WTC11 (cell line): ENCODE results near the gene ALCAM. TPM values are rescaled to one million over a fixed set of nuclear protein-coding genes. Genes with fewer than 3 reads are reported as not detected.

ENCODE experiments used
- ATAC-seq: fragments of 200-7000 bp; cut with Tn5 transposase; 2 replicates; pipeline ENCODE4 v1.10.0; 2021; ENCODE audit warnings: mild to moderate bottlenecking, moderate library complexity
- CTCF ChIA-PET: fragments of 300-600 bp; sonication (Branson Sonifier 250); formaldehyde crosslinking; loops from one replicate; lab custom pipeline; 2021; ENCODE audit warnings: antibody characterized with exemption; lab: Charles Lee
- POLR2A ChIA-PET: fragments of 350-600 bp; sonication (Branson Sonifier 250); formaldehyde crosslinking; loops from one replicate; lab custom pipeline; 2021; ENCODE audit warnings: antibody characterized with exemption; lab: Charles Lee
- DNase-seq: peaks from one replicate; pipeline ENCODE4 v3.0.0; 2021; ENCODE audit warnings: low spot score
- H3K27ac Mint-ChIP-seq: 2 replicates; pipeline ENCODE4 v1.8.0; 2021; ENCODE audit warnings: mixed read lengths
- H3K27me3 Mint-ChIP-seq: 2 replicates; pipeline ENCODE4 v1.8.0; 2021; ENCODE audit warnings: low read depth, mild to moderate bottlenecking, moderate library complexity, mixed read lengths
- H3K36me3 Mint-ChIP-seq: 2 replicates; pipeline ENCODE4 v1.8.0; 2021; ENCODE audit warnings: mixed read lengths
- H3K4me1 Mint-ChIP-seq: 2 replicates; pipeline ENCODE4 v1.8.0; 2022; ENCODE audit warnings: mixed read lengths
- H3K4me3 Mint-ChIP-seq: 2 replicates; pipeline ENCODE4 v1.8.0; 2021; ENCODE audit warnings: mild to moderate bottlenecking, moderate library complexity, mixed read lengths
- H3K9me3 Mint-ChIP-seq: 2 replicates; pipeline ENCODE4 v1.8.0; 2021; ENCODE audit warnings: mixed read lengths
- KAT7 ChIP-seq: sonication (generic); formaldehyde crosslinking; IDR thresholded peaks from 2 replicates; pipeline ENCODE4 v1.8.1; 2023; ENCODE audit warnings: missing genetic modification reagents, mild to moderate bottlenecking, borderline replicate concordance
- MAX ChIP-seq: sonication (generic); formaldehyde crosslinking; IDR thresholded peaks from 2 replicates; pipeline ENCODE4 v1.8.0; 2022; ENCODE audit warnings: mild to moderate bottlenecking, missing genetic modification reagents
- OVOL2 ChIP-seq: fragments of 250-450 bp; sonication (Bioruptor Pico); IDR thresholded peaks from 2 replicates; pipeline ENCODE4 v1.9.0; 2021; ENCODE audit warnings: mild to moderate bottlenecking, borderline replicate concordance
- PREB ChIP-seq: sonication (generic); formaldehyde crosslinking; IDR thresholded peaks from 2 replicates; pipeline ENCODE4 v1.8.1; 2022; ENCODE audit warnings: mild to moderate bottlenecking, missing genetic modification reagents, moderate library complexity, borderline replicate concordance
- PRRX2 ChIP-seq: fragments of 250-450 bp; sonication (Bioruptor Pico); IDR thresholded peaks from 2 replicates; pipeline ENCODE4 v1.8.0; 2021; ENCODE audit warnings: mild to moderate bottlenecking
- RELA ChIP-seq: sonication (generic); formaldehyde crosslinking; IDR thresholded peaks from 2 replicates; pipeline ENCODE4 v1.8.1; 2022; ENCODE audit warnings: missing genetic modification reagents, mild to moderate bottlenecking, borderline replicate concordance
- RORB ChIP-seq: fragments of 250-450 bp; sonication (Bioruptor Pico); IDR thresholded peaks from 2 replicates; pipeline ENCODE4 v1.9.0; 2021; ENCODE audit warnings: mild to moderate bottlenecking
- TEAD1 ChIP-seq: sonication (generic); formaldehyde crosslinking; IDR thresholded peaks from 2 replicates; pipeline ENCODE4 v1.8.0; 2022; ENCODE audit warnings: mild to moderate bottlenecking, missing genetic modification reagents
- TP53 ChIP-seq: sonication (generic); formaldehyde crosslinking; IDR thresholded peaks from 2 replicates; pipeline ENCODE4 v1.8.1; 2023; ENCODE audit warnings: mild to moderate bottlenecking, missing genetic modification reagents
- ZNF263 ChIP-seq: sonication (generic); formaldehyde crosslinking; IDR thresholded peaks from 2 replicates; pipeline ENCODE4 v1.8.1; 2022; ENCODE audit warnings: low read depth, mild to moderate bottlenecking, moderate library complexity, missing genetic modification reagents
- ZNF317 ChIP-seq: sonication (generic); formaldehyde crosslinking; IDR thresholded peaks from 2 replicates; pipeline ENCODE4 v1.8.1; 2023; ENCODE audit warnings: low read depth, mild to moderate bottlenecking, moderate library complexity, missing genetic modification reagents, borderline replicate concordance
- ZNF396 ChIP-seq: fragments of 250-450 bp; sonication (Bioruptor Pico); IDR thresholded peaks from 2 replicates; pipeline ENCODE4 v1.8.0; 2021; ENCODE audit warnings: mild to moderate bottlenecking, moderate library complexity, borderline replicate concordance
- ZNF532 ChIP-seq: fragments of 250-450 bp; sonication (Bioruptor Pico); IDR thresholded peaks from 2 replicates; pipeline ENCODE4 v1.9.0; 2021; ENCODE audit warnings: mild to moderate bottlenecking, borderline replicate concordance
- total RNA-seq: library from RNA; stranded (reverse); gene quantifications from 3 replicates; pipeline ENCODE4 v1.2.3, GENCODE V29; 2021
- TF ChIP-seq, protein P1 (sequence below): sonication (generic); formaldehyde crosslinking; IDR thresholded peaks from 2 replicates; pipeline ENCODE4 v1.8.0; 2022; ENCODE audit warnings: mild to moderate bottlenecking, missing genetic modification reagents
- TF ChIP-seq, protein P2 (sequence below): sonication (generic); formaldehyde crosslinking; IDR thresholded peaks from 2 replicates; pipeline ENCODE4 v1.8.1; 2023; ENCODE audit warnings: mild to moderate bottlenecking, missing genetic modification reagents
- TF ChIP-seq, protein P3 (sequence below): sonication (generic); formaldehyde crosslinking; IDR thresholded peaks from 2 replicates; pipeline ENCODE4 v1.8.1; 2023; ENCODE audit warnings: mild to moderate bottlenecking, missing genetic modification reagents, moderate library complexity
- TF ChIP-seq, protein P4 (sequence below): fragments of 250-450 bp; sonication (Bioruptor Pico); IDR thresholded peaks from 2 replicates; pipeline ENCODE4 v1.8.0; 2021; ENCODE audit warnings: mild to moderate bottlenecking

ALCAM gene
- total RNA-seq, 1 experiment from 2014 or later = 30.7 TPM

- Mint-ChIP-seq H3K27me3 (peaks cover 5% of the 10 kb centered on the region), H3K4me3 (no peak overlapping the region), H3K36me3 (no peaks in the 10 kb centered on the region), H3K27ac (no peak overlapping the region), H3K9me3 (peaks cover 3% of the 10 kb centered on the region; the same call in 1 of the 2 replicates), H3K4me1 (peaks cover 19% of the 10 kb centered on the region)
- ChIA-PET CTCF (no interaction called here), POLR2A (no interaction called here)
- DNase-seq (no peak), ATAC-seq (no peak)
- TF ChIP-seq, protein P1, sequence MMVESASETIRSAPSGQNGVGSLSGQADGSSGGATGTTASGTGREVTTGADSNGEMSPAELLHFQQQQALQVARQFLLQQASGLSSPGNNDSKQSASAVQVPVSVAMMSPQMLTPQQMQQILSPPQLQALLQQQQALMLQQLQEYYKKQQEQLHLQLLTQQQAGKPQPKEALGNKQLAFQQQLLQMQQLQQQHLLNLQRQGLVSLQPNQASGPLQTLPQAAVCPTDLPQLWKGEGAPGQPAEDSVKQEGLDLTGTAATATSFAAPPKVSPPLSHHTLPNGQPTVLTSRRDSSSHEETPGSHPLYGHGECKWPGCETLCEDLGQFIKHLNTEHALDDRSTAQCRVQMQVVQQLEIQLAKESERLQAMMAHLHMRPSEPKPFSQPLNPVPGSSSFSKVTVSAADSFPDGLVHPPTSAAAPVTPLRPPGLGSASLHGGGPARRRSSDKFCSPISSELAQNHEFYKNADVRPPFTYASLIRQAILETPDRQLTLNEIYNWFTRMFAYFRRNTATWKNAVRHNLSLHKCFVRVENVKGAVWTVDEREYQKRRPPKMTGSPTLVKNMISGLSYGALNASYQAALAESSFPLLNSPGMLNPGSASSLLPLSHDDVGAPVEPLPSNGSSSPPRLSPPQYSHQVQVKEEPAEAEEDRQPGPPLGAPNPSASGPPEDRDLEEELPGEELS (CRISPR knock-in tag) = no peak
- TF ChIP-seq MAX = no peak
- TF ChIP-seq OVOL2 (CRISPR knock-in tag) = no peak
- TF ChIP-seq TEAD1 (CRISPR knock-in tag) = no peak
- TF ChIP-seq KAT7 (CRISPR knock-in tag) = no peak
- no peak for TF ChIP-seq RELA (CRISPR knock-in tag)
- no peak for TF ChIP-seq PREB (CRISPR knock-in tag)
- TF ChIP-seq, protein P2, sequence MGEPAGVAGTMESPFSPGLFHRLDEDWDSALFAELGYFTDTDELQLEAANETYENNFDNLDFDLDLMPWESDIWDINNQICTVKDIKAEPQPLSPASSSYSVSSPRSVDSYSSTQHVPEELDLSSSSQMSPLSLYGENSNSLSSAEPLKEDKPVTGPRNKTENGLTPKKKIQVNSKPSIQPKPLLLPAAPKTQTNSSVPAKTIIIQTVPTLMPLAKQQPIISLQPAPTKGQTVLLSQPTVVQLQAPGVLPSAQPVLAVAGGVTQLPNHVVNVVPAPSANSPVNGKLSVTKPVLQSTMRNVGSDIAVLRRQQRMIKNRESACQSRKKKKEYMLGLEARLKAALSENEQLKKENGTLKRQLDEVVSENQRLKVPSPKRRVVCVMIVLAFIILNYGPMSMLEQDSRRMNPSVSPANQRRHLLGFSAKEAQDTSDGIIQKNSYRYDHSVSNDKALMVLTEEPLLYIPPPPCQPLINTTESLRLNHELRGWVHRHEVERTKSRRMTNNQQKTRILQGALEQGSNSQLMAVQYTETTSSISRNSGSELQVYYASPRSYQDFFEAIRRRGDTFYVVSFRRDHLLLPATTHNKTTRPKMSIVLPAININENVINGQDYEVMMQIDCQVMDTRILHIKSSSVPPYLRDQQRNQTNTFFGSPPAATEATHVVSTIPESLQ (CRISPR knock-in tag) = no peak
- TF ChIP-seq ZNF396 (CRISPR knock-in tag) = no peak
- no peak for TF ChIP-seq ZNF317
- no peak for TF ChIP-seq PRRX2 (CRISPR knock-in tag)
- TF ChIP-seq TP53 (CRISPR knock-in tag) = no peak
- TF ChIP-seq, protein P3, sequence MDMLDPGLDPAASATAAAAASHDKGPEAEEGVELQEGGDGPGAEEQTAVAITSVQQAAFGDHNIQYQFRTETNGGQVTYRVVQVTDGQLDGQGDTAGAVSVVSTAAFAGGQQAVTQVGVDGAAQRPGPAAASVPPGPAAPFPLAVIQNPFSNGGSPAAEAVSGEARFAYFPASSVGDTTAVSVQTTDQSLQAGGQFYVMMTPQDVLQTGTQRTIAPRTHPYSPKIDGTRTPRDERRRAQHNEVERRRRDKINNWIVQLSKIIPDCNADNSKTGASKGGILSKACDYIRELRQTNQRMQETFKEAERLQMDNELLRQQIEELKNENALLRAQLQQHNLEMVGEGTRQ (CRISPR knock-in tag) = no peak
- no peak for TF ChIP-seq ZNF532 (CRISPR knock-in tag)
- no peak for TF ChIP-seq ZNF263 (CRISPR knock-in tag)
- TF ChIP-seq, protein P4, sequence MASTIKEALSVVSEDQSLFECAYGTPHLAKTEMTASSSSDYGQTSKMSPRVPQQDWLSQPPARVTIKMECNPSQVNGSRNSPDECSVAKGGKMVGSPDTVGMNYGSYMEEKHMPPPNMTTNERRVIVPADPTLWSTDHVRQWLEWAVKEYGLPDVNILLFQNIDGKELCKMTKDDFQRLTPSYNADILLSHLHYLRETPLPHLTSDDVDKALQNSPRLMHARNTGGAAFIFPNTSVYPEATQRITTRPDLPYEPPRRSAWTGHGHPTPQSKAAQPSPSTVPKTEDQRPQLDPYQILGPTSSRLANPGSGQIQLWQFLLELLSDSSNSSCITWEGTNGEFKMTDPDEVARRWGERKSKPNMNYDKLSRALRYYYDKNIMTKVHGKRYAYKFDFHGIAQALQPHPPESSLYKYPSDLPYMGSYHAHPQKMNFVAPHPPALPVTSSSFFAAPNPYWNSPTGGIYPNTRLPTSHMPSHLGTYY = no peak
- no peak for TF ChIP-seq RORB (CRISPR knock-in tag)
Measured at GRCh38 chr3:105359098-105359762, 7.5 kb upstream of the ALCAM start.
